B cell (primary cell): ENCODE measurements around the gene CPNE1. TPM values are rescaled to one million over a fixed set of nuclear protein-coding genes. Genes with fewer than 3 reads are reported as not detected.

ENCODE experiments used
- ATAC-seq: fragments of 200-7000 bp; cut with Tn5 transposase; one replicate; pipeline ENCODE4 v1.10.0; 2021; ENCODE audit warnings: low read depth, mild to moderate bottlenecking, moderate number of reproducible peaks, moderate library complexity
- CTCF ChIA-PET: fragments of 350-600 bp; sonication (Branson Sonifier 250); formaldehyde crosslinking; loops from one replicate; lab custom pipeline; 2021; ENCODE audit warnings: antibody characterized with exemption, inconsistent platforms; lab: Charles Lee
- POLR2A ChIA-PET: fragments of 350-600 bp; sonication (Branson Sonifier 250); formaldehyde crosslinking; loops from one replicate; lab custom pipeline; 2021; ENCODE audit warnings: antibody characterized with exemption; lab: Charles Lee
- DNase-seq: peaks from one replicate; pipeline ENCODE4 v3.0.0; 2013
- H2AFZ ChIP-seq: 2 replicates; pipeline ENCODE4 v1.6.1; 2012; ENCODE audit warnings: mild to moderate bottlenecking, low read depth, low read length; ENCODE audit not compliant: insufficient read depth, poor library complexity, severe bottlenecking
- H3K27ac ChIP-seq, 2 donors: 1 replicate in 1 of 2; 2 replicates in 1 of 2; pipeline ENCODE4 v1.5.1; 2012 to 2013; ENCODE audit warnings: low read length in 2 of 2, mild to moderate bottlenecking in 2 of 2, moderate library complexity in 1 of 2
- H3K27me3 ChIP-seq, 4 experiments: fragments of 200-600 bp in 1 of 4; sonication (generic) in 1 of 4; replicated peaks in 1 of 4; 1 replicate in 2 of 4; 2 replicates in 2 of 4; pipeline versions ENCODE4 v1.6.1 to v1.7.0; 2013 to 2016; ENCODE audit warnings: low read length in 3 of 4, mild to moderate bottlenecking in 2 of 4, mixed read lengths in 1 of 4, moderate library complexity in 1 of 4; ENCODE audit not compliant: insufficient read depth in 4 of 4, control insufficient read depth in 3 of 4; ENCODE audit errors: control extremely low read depth in 1 of 4
- H3K36me3 ChIP-seq, 2 experiments: replicated peaks in 1 of 2; 1 replicate in 1 of 2; 2 replicates in 1 of 2; pipeline versions ENCODE4 v1.6.1 to v1.7.1; 2013; ENCODE audit warnings: low read length in 1 of 2; ENCODE audit not compliant: insufficient read depth in 2 of 2, control insufficient read depth in 1 of 2; ENCODE audit errors: control extremely low read depth in 1 of 2, extremely low read depth in 1 of 2
- H3K4me1 ChIP-seq, 2 donors: fragments of 200-600 bp in 1 of 2; sonication (generic) in 1 of 2; 1 replicate in 1 of 2; 2 replicates in 1 of 2; pipeline versions ENCODE4 v1.5.1 to v1.6.1; 2013 to 2017; ENCODE audit warnings: low read length in 2 of 2; ENCODE audit not compliant: control insufficient read depth in 2 of 2, insufficient read depth in 2 of 2
- H3K4me2 ChIP-seq: replicated peaks from 2 replicates; pipeline ENCODE3; 2012; ENCODE audit warnings: mild to moderate bottlenecking, low read depth, low read length; ENCODE audit not compliant: poor library complexity, severe bottlenecking
- H3K4me3 ChIP-seq, 5 experiments: fragments of 200-600 bp in 1 of 5; sonication (generic) in 1 of 5; 1 replicate in 3 of 5; 2 replicates in 2 of 5; pipeline versions ENCODE4 v1.5.1 to v1.7.0; 2011 to 2016; ENCODE audit warnings: low read length in 4 of 5, mild to moderate bottlenecking in 4 of 5, low read depth in 2 of 5, control low read depth in 1 of 5, moderate library complexity in 1 of 5; ENCODE audit not compliant: insufficient read depth in 1 of 5; ENCODE audit errors: control extremely low read depth in 1 of 5, extremely low read depth in 1 of 5
- H3K79me2 ChIP-seq: fragments of 200-600 bp; sonication (generic); one replicate; pipeline ENCODE4 v1.6.0; 2016; ENCODE audit warnings: low read length; ENCODE audit not compliant: control insufficient read depth, insufficient read depth
- H3K9ac ChIP-seq: fragments of 200-600 bp; sonication (generic); 2 replicates; pipeline ENCODE4 v1.6.1; 2017; ENCODE audit warnings: mild to moderate bottlenecking, low read length, moderate library complexity
- H3K9me3 ChIP-seq, 3 donors: one replicate each; pipeline versions ENCODE4 v1.6.1 to v1.7.1; 2013; ENCODE audit warnings: low read length in 2 of 3; ENCODE audit not compliant: control insufficient read depth in 2 of 3, insufficient read depth in 1 of 3; ENCODE audit errors: control extremely low read depth in 1 of 3
- H4K20me1 ChIP-seq: 2 replicates; pipeline ENCODE4 v1.6.0; 2012; ENCODE audit warnings: mild to moderate bottlenecking, low read length; ENCODE audit not compliant: insufficient read depth, control insufficient read depth, poor library complexity, severe bottlenecking
- H3K27ac Mint-ChIP-seq: one replicate; pipeline ENCODE4 v1.8.0; 2021; ENCODE audit warnings: mixed read lengths
- H3K27me3 Mint-ChIP-seq: one replicate; pipeline ENCODE4 v1.8.0; 2021; ENCODE audit warnings: mixed read lengths
- H3K4me1 Mint-ChIP-seq: one replicate; pipeline ENCODE4 v1.8.0; 2021; ENCODE audit warnings: mixed read lengths
- H3K4me3 Mint-ChIP-seq: one replicate; pipeline ENCODE4 v1.8.0; 2021; ENCODE audit warnings: mixed read lengths
- H3K9me3 Mint-ChIP-seq: one replicate; pipeline ENCODE4 v1.8.0; 2022; ENCODE audit warnings: mixed read lengths; ENCODE audit not compliant: insufficient read depth
- EZH2 ChIP-seq: IDR thresholded peaks from 2 replicates; pipeline ENCODE4 v1.6.1; 2012; ENCODE audit warnings: borderline replicate concordance, low read depth, mild to moderate bottlenecking, moderate library complexity, low read length; ENCODE audit not compliant: insufficient read depth, poor library complexity, severe bottlenecking
- WGBS: methylation state at CpG from one replicate; pipeline ENCODE4 v1.1.5; 2013; ENCODE audit warnings: missing lambda C conversion rate; ENCODE audit not compliant: insufficient coverage; 5-methylcytosine and 5-hydroxymethylcytosine counted together
- intact Hi-C: fragments of 100-400 bp; cut with micrococcal nuclease; formaldehyde crosslinking; loops from one replicate; pipeline ENCODE4 v1.10.0; 2022
- polyA plus RNA-seq: library from polyadenylated mRNA; depleted of rRNA; stranded (reverse); fragments of >200 nt; gene quantifications from 2 replicates; pipeline ENCODE4 v1.2.3, GENCODE V29; 2012
- total RNA-seq, 2 donors: library from RNA; stranded (reverse); fragments of 120-200 nt in 1 of 2; gene quantifications; 1 replicate in 1 of 2; 2 replicates in 1 of 2; pipeline versions ENCODE4 v1.2.3 to v1.2.4, GENCODE V29; 2013 to 2022
- TF ChIP-seq, protein P1 (sequence below): fragments of 200-600 bp; IDR thresholded peaks from one replicate; pipeline ENCODE4 v1.8.0; 2022; ENCODE audit warnings: antibody characterized with exemption, mild to moderate bottlenecking

CPNE1 gene
- total and polyA plus RNA-seq, 2 donors (not counting 1 experiment from before 2014, with no cell fraction given) = 321 to 323 TPM

- H3K79me2 ChIP-seq = peaks cover 94% of the 10 kb centered on the region
- POLR2A ChIA-PET = interaction anchor here (1.0 kb wide), 1 partner anchor 19 kb away, joined by 3 read pairs; the partner anchor contains the start of genes CPNE1 and RBM12
- intact Hi-C loops = no loop called here
Measured at GRCh38 chr20:35644806-35645205, 19.9 kb downstream of the CPNE1 start.

DNA sequence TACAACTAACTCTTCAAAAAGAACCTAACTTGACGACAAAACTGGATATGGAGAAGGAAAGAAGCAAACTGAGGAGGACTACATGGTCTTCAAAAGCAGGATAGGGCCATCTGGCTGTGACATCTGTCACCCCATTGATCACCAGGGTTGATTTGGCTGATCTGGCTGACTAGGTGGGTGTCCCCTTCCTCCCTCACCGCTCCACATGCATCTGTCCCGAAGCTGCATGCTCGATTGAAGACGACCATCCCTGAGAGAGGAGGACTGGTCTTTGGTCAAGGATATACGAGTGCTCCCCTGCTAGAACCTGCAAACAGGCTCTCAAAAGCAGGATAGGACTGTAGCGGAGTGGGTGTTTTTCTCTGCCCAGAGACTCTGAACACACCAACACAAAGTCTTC lies 21.7 kb downstream of the CPNE1 start:
- H3K4me3 Mint-ChIP-seq = no peak overlapping the region
- no peak overlapping the region for H3K27ac ChIP-seq
- H3K4me2 ChIP-seq = no peak overlapping the region
- H3K27me3 ChIP-seq = no peaks in the 10 kb centered on the region
- H3K9me3 Mint-ChIP-seq = no peaks in the 10 kb centered on the region
- no peak for DNase-seq
- ATAC-seq = no peak
- ChIA-PET CTCF (no interaction called here), POLR2A (no interaction called here)
- no peaks in the 10 kb centered on the region for H3K4me1 ChIP-seq
- H3K4me1 Mint-ChIP-seq = peaks cover 60% of the 10 kb centered on the region
- no peaks in the 10 kb centered on the region for H3K9me3 ChIP-seq
- H3K4me3 ChIP-seq = no peak overlapping the region
- H3K27me3 Mint-ChIP-seq = no peaks in the 10 kb centered on the region
- H3K79me2 ChIP-seq = peaks cover 95% of the 10 kb centered on the region
- H3K27ac Mint-ChIP-seq = no peak overlapping the region
- intact Hi-C loops = no loop called here
- H3K36me3 ChIP-seq = peaks cover 0 to 3% of the 10 kb centered on the region in 2 experiments
- no peak overlapping the region for H2AFZ ChIP-seq
- H3K9ac ChIP-seq = no peak overlapping the region
- TF ChIP-seq EZH2 = no peak
- TF ChIP-seq, protein P1, sequence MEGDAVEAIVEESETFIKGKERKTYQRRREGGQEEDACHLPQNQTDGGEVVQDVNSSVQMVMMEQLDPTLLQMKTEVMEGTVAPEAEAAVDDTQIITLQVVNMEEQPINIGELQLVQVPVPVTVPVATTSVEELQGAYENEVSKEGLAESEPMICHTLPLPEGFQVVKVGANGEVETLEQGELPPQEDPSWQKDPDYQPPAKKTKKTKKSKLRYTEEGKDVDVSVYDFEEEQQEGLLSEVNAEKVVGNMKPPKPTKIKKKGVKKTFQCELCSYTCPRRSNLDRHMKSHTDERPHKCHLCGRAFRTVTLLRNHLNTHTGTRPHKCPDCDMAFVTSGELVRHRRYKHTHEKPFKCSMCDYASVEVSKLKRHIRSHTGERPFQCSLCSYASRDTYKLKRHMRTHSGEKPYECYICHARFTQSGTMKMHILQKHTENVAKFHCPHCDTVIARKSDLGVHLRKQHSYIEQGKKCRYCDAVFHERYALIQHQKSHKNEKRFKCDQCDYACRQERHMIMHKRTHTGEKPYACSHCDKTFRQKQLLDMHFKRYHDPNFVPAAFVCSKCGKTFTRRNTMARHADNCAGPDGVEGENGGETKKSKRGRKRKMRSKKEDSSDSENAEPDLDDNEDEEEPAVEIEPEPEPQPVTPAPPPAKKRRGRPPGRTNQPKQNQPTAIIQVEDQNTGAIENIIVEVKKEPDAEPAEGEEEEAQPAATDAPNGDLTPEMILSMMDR = no peak
- peaks cover 61% of the 10 kb centered on the region for H4K20me1 ChIP-seq
- 100% methylated on average over 3 of the region's 7 CpGs for WGBS

More at GRCh38 chr20:35644806-35645205, 19.9 kb downstream of the CPNE1 start:
- H3K4me2 ChIP-seq = no peak overlapping the region
- H3K36me3 ChIP-seq = peaks cover 0 to 4% of the 10 kb centered on the region in 2 experiments
- Mint-ChIP-seq H3K4me1 (peaks cover 62% of the 10 kb centered on the region), H3K9me3 (no peaks in the 10 kb centered on the region), H3K27ac (no peak overlapping the region), H3K4me3 (no peak overlapping the region), H3K27me3 (no peaks in the 10 kb centered on the region)
- H3K4me3 ChIP-seq = no peak overlapping the region
- no peaks in the 10 kb centered on the region for H3K27me3 ChIP-seq
- no peak overlapping the region for H3K27ac ChIP-seq
- DNase-seq (no peak), ATAC-seq (no peak)
- H3K4me1 ChIP-seq = no peaks in the 10 kb centered on the region
- peaks cover 72% of the 10 kb centered on the region for H4K20me1 ChIP-seq
- no CpG with 5 or more reads among the region's 2 CpGs for WGBS
- CTCF ChIA-PET = interaction anchor here (1.1 kb wide), 1 partner anchor 25 kb away, joined by 3 read pairs; no protein-coding TSS in a partner anchor
- no peak overlapping the region for H3K9ac ChIP-seq
- no peak for TF ChIP-seq EZH2
- TF ChIP-seq, protein P1 = no peak
- no peak overlapping the region for H2AFZ ChIP-seq
- H3K9me3 ChIP-seq = no peaks in the 10 kb centered on the region
